Stimulated activated CD4-positive, alpha-beta T cell treated with anti-CD3 and anti-CD28 coated beads, Interleukin-1b, Interleukin-23, amount 100 ng/mL, for 48 hours (primary cell): ENCODE results near the gene PNMT.

Experiments
- DNase-seq: peaks from one replicate; pipeline ENCODE4 v3.0.0-alpha.2; 2020

The PNMT gene

GRCh38 chr17:39671651-39672521, 3.6 kb downstream of the PNMT start:
- no peak for DNase-seq

GRCh38 chr17:39672522-39673334, 4.5 kb downstream of the PNMT start:
- DNase-seq = no peak

GRCh38 chr17:39673335-39674081, 5.3 kb downstream of the PNMT start:
- DNase-seq = no peak

- DNase-seq = no peak
Measured at GRCh38 chr17:39674179-39674578, 5.9 kb downstream of the PNMT start.

GRCh38 chr17:39674702-39675389, 6.6 kb downstream of the PNMT start:
- no peak for DNase-seq

GRCh38 chr17:39675390-39676082, 7.3 kb downstream of the PNMT start:
- no peak for DNase-seq

- peak; percentile 23 for DNase-seq
Measured at GRCh38 chr17:39676198-39676819, 8.1 kb downstream of the PNMT start.

GRCh38 chr17:39677072-39677471, 8.8 kb downstream of the PNMT start:
- DNase-seq = no peak

- no peak for DNase-seq
Measured at GRCh38 chr17:39677542-39678339, 9.5 kb downstream of the PNMT start.

GRCh38 chr17:39678340-39679116, 10.3 kb downstream of the PNMT start:
- no peak for DNase-seq

- peak; percentile 28 for DNase-seq
Measured at GRCh38 chr17:39679521-39680192, 11.4 kb downstream of the PNMT start.

GRCh38 chr17:39683295-39683939, 15.2 kb downstream of the PNMT start:
- DNase-seq = no peak

- no peak for DNase-seq
Measured at GRCh38 chr17:39684369-39685192, 16.3 kb downstream of the PNMT start.

- no peak for DNase-seq
Measured at GRCh38 chr17:39687101-39687545, 18.9 kb downstream of the PNMT start.

GRCh38 chr17:39687546-39688474, 19.6 kb downstream of the PNMT start, which contains the start of gene PGAP3:
Gene PGAP3, minus strand, starts transcription at chr17:39688057. Its CDS starts 43 bp downstream, at chr17:39688014.
- peak; percentile 91 for DNase-seq

- DNase-seq = no peak
Measured at GRCh38 chr17:39688475-39688835, 20.2 kb downstream of the PNMT start.
